Spleen (tissue), 11 donors: ENCODE measurements around the gene COL5A2. TPM values are rescaled to one million over a fixed set of nuclear protein-coding genes. Genes with fewer than 3 reads are reported as not detected.

Experiments
- DNase-seq: peaks from one replicate; pipeline ENCODE4 v3.0.0-alpha.2; 2020
- H3K27ac ChIP-seq, 8 donors: fragments of 200-600 bp; sonication (generic) in 7 of 8; 1 replicate in 4 of 8; 2 replicates in 4 of 8; pipeline versions ENCODE4 v1.5.0 to v1.8.0; 2016 to 2021; ENCODE audit warnings: inconsistent platforms in 4 of 8, mild to moderate bottlenecking in 4 of 8, moderate library complexity in 1 of 8
- H3K27me3 ChIP-seq, 7 donors: fragments of 200-600 bp; sonication (generic) in 6 of 7; replicated peaks in 1 of 7; 1 replicate in 4 of 7; 2 replicates in 3 of 7; pipeline versions ENCODE4 v1.5.0 to v1.8.0; 2016 to 2021; ENCODE audit warnings: inconsistent platforms in 3 of 7, mild to moderate bottlenecking in 1 of 7
- H3K36me3 ChIP-seq, 6 donors: fragments of 200-600 bp; sonication (generic) in 5 of 6; 1 replicate in 4 of 6; 2 replicates in 2 of 6; pipeline versions ENCODE4 v1.5.0 to v1.8.0; 2016 to 2021; ENCODE audit warnings: inconsistent platforms in 2 of 6
- H3K4me1 ChIP-seq, 6 donors: fragments of 200-600 bp; sonication (generic) in 5 of 6; 1 replicate in 3 of 6; 2 replicates in 3 of 6; pipeline versions ENCODE4 v1.5.0 to v1.8.0; 2016 to 2021; ENCODE audit warnings: inconsistent platforms in 3 of 6
- H3K4me3 ChIP-seq, 8 donors: fragments of 200-600 bp; sonication (generic) in 7 of 8; 1 replicate in 4 of 8; 2 replicates in 4 of 8; pipeline versions ENCODE4 v1.5.0 to v1.8.0; 2016 to 2021; ENCODE audit warnings: inconsistent platforms in 4 of 8, mild to moderate bottlenecking in 4 of 8, moderate library complexity in 2 of 8
- H3K9me3 ChIP-seq, 8 donors: fragments of 200-600 bp; sonication (generic) in 7 of 8; 1 replicate in 4 of 8; 2 replicates in 4 of 8; pipeline versions ENCODE4 v1.5.0 to v1.8.0; 2016 to 2021; ENCODE audit warnings: inconsistent platforms in 4 of 8
- CTCF ChIP-seq, 11 experiments: fragments of 200-600 bp in 7 of 11; fragments of 450-650 bp in 4 of 11; sonication (generic) in 4 of 11; IDR thresholded peaks in 8 of 11; conservative IDR thresholded peaks in 3 of 11; 1 replicate in 7 of 11; 2 replicates in 4 of 11; pipeline versions ENCODE4 v1.4.0 to v1.8.0; 2016 to 2021; ENCODE audit warnings: antibody characterized with exemption in 11 of 11, inconsistent platforms in 4 of 11, mild to moderate bottlenecking in 1 of 11
- POLR2A ChIP-seq, 3 donors: fragments of 450-650 bp; IDR thresholded peaks; one replicate each; pipeline ENCODE4 v1.5.1; 2017; ENCODE audit warnings: antibody characterized with exemption in 3 of 3, mild to moderate bottlenecking in 1 of 3
- POLR2AphosphoS5 ChIP-seq, 3 donors: sonication (generic); formaldehyde crosslinking; IDR thresholded peaks; one replicate each; pipeline ENCODE4 v1.5.1; 2017; ENCODE audit warnings: antibody characterized with exemption in 3 of 3
- WGBS, 5 donors: extraction: QIAGEN DNeasy Blood & Tissue Kit in 3 of 5; methylation state at CpG; one replicate each; pipeline versions ENCODE4 v1.1.5 to v1.1.7; 2013 to 2018; 5-methylcytosine and 5-hydroxymethylcytosine counted together
- intact Hi-C: fragments of 100-400 bp; cut with DNase I; formaldehyde crosslinking; loops from one replicate; pipeline ENCODE4 v1.15.0; 2023; ENCODE audit warnings: low total_unique reads
- polyA plus RNA-seq, 3 donors: library from polyadenylated mRNA; stranded (reverse); fragments of 200-250 nt; gene quantifications; one replicate each; pipeline ENCODE4 v1.2.1, GENCODE V29; 2013
- total RNA-seq, 7 donors: library from RNA; depleted of rRNA in 3 of 7; stranded (reverse); fragments of >200 nt in 3 of 7; fragmentation: NEBNext Ultra II Directional in 4 of 7; extraction: Animal tissue kit (Norgen Biotek cat#: 25700) in 4 of 7; gene quantifications; one replicate each; pipeline versions ENCODE4 v1.1.0 to v1.2.1, GENCODE V29; 2016 to 2021
- donor health status: healthy with polysubstance abuse.
- donor health status: DM: no; HTN: no; CAD: no; lungs with moderate emphysema.
- donor health status: DM: no; HTN: no; CAD: no.
- donor health status: Bipolar disorder and iron deficiency.
- donor health status: healthy.
- donor health status: DM: no; HTN: no; CAD: no.
- donor health status: DM: yes; HTN: yes; CAD: no.

The COL5A2 gene
- total and polyA plus RNA-seq, 10 donors: 3.4 to 35.7 (median 16.3) TPM

GRCh38 chr2:189014449-189015138, 165.0 kb downstream of the COL5A2 start:
- Histone ChIP-seq H3K27me3 (no peaks in the 10 kb centered on the region), H3K27ac (peak overlapping the region in 4 of 8 donors; percentile 12 to 46 (median 26)), H3K4me1 (no peaks in the 10 kb centered on the region), H3K4me3 (no peak overlapping the region), H3K9me3 (no peaks in the 10 kb centered on the region), H3K36me3 (no peaks in the 10 kb centered on the region)
- WGBS, 5 donors: 64 to 84% (median 76%) methylated on average over 2 of the region's 2 CpGs
- no peak for DNase-seq
- intact Hi-C loops: no loop called here
- no peak for TF ChIP-seq POLR2A (IDR thresholded peaks at IDR 0.05)
- no peak for TF ChIP-seq CTCF (IDR thresholded peaks at IDR 0.05 in 8 of 11, conservative IDR thresholded peaks at IDR 0.05 in 3 of 11)
- TF ChIP-seq POLR2AphosphoS5 (IDR thresholded peaks at IDR 0.05): no peak

- H3K4me3 ChIP-seq: no peak overlapping the region
- intact Hi-C loops: no loop called here
- no peaks in the 10 kb centered on the region for H3K4me1 ChIP-seq
- H3K9me3 ChIP-seq: no peaks in the 10 kb centered on the region
- H3K27me3 ChIP-seq: no peaks in the 10 kb centered on the region
- peak overlapping the region in 4 of 8 donors; percentile 12 to 46 (median 26) for H3K27ac ChIP-seq
- TF ChIP-seq CTCF (IDR thresholded peaks at IDR 0.05 in 8 of 11, conservative IDR thresholded peaks at IDR 0.05 in 3 of 11) (no peak), POLR2A (IDR thresholded peaks at IDR 0.05) (no peak), POLR2AphosphoS5 (IDR thresholded peaks at IDR 0.05) (no peak)
- H3K36me3 ChIP-seq: no peaks in the 10 kb centered on the region
- DNase-seq: no peak
- WGBS, 5 donors: 67 to 83% (median 75%) methylated on average over 2 of the region's 2 CpGs
Measured at GRCh38 chr2:189013671-189014448, 165.7 kb downstream of the COL5A2 start.

- Histone ChIP-seq H3K27ac (no peak overlapping the region), H3K4me1 (no peaks in the 10 kb centered on the region), H3K9me3 (no peaks in the 10 kb centered on the region), H3K4me3 (no peak overlapping the region), H3K36me3 (peaks cover 0 to 5% (median 0%) of the 10 kb centered on the region in 6 donors), H3K27me3 (no peaks in the 10 kb centered on the region)
- TF ChIP-seq CTCF (IDR thresholded peaks at IDR 0.05 in 8 of 11, conservative IDR thresholded peaks at IDR 0.05 in 3 of 11) (no peak), POLR2A (IDR thresholded peaks at IDR 0.05) (no peak), POLR2AphosphoS5 (IDR thresholded peaks at IDR 0.05) (no peak)
- 80 to 93% (median 85%) methylated on average over 3 of the region's 3 CpGs for WGBS, 5 donors
- DNase-seq: no peak
- intact Hi-C loops: no loop called here
Measured at GRCh38 chr2:189013031-189013430, 166.5 kb downstream of the COL5A2 start.

- no peak for TF ChIP-seq POLR2A (IDR thresholded peaks at IDR 0.05)
- TF ChIP-seq CTCF (IDR thresholded peaks at IDR 0.05 in 8 of 11, conservative IDR thresholded peaks at IDR 0.05 in 3 of 11): no peak
- no peak for TF ChIP-seq POLR2AphosphoS5 (IDR thresholded peaks at IDR 0.05)
- Histone ChIP-seq H3K27ac (no peak overlapping the region), H3K36me3 (peaks cover 0 to 12% (median 0%) of the 10 kb centered on the region in 6 donors), H3K9me3 (no peaks in the 10 kb centered on the region), H3K4me3 (no peak overlapping the region), H3K4me1 (no peaks in the 10 kb centered on the region), H3K27me3 (no peaks in the 10 kb centered on the region)
- 76 to 88% (median 84%) methylated on average over 1 of the region's 1 CpG for WGBS, 5 donors
- intact Hi-C loops: no loop called here
- DNase-seq: no peak
Measured at GRCh38 chr2:189012351-189012750, 167.2 kb downstream of the COL5A2 start.
